ENCODE measurements around the gene LTBR.
"Not testable (repeated sequence)": the region's sequence is repeated elsewhere in the genome, so short reads cannot be mapped to it uniquely, and the experiment has no call there.

The LTBR gene

GRCh38 chr12:6425590-6426531 is 41.9 kb downstream of the LTBR start:
- no peak for DNase-seq (ENCODE audit: low spot score)

GRCh38 chr12:6426882-6427671 is 43.1 kb downstream of the LTBR start:
- no peak for DNase-seq (ENCODE audit: low spot score)

GRCh38 chr12:6427796-6428195 is 43.8 kb downstream of the LTBR start:
- DNase-seq (ENCODE audit: low spot score) = not testable (repeated sequence)

- no peak for DNase-seq (ENCODE audit: low spot score)
Observed at GRCh38 chr12:6428326-6428725, 44.4 kb downstream of the LTBR start.

GRCh38 chr12:6430124-6430989 is 46.4 kb downstream of the LTBR start:
- DNase-seq (ENCODE audit: low spot score) = peak; percentile 97

- DNase-seq (ENCODE audit: low spot score) = no peak
Observed at GRCh38 chr12:6432991-6433390, 49.0 kb downstream of the LTBR start.

GRCh38 chr12:6434205-6435140 is 50.5 kb downstream of the LTBR start:
- no peak for DNase-seq (ENCODE audit: low spot score)

- DNase-seq (ENCODE audit: low spot score) = no peak
Observed at GRCh38 chr12:6435961-6436715, 52.2 kb downstream of the LTBR start.

GRCh38 chr12:6437586-6437985 is 53.6 kb downstream of the LTBR start:
- no peak for DNase-seq (ENCODE audit: low spot score)

- no peak for DNase-seq (ENCODE audit: low spot score)
Observed at GRCh38 chr12:6438345-6438744, 54.4 kb downstream of the LTBR start.

- DNase-seq (ENCODE audit: low spot score) = no peak
Observed at GRCh38 chr12:6440391-6440790, 56.4 kb downstream of the LTBR start.
